ENCODE measurements around the gene C12orf42.
"Not testable (repeated sequence)": the region's sequence is repeated elsewhere in the genome, so short reads cannot be mapped to it uniquely, and the experiment has no call there.

C12orf42 gene

GRCh38 chr12:103424849-103425586, 70.8 kb downstream of the C12orf42 start:
- not testable (repeated sequence) for DNase-seq (ENCODE audit: low spot score)

- DNase-seq (ENCODE audit: low spot score) = no peak
Measured at GRCh38 chr12:103423516-103423910, 72.3 kb downstream of the C12orf42 start.

DNA sequence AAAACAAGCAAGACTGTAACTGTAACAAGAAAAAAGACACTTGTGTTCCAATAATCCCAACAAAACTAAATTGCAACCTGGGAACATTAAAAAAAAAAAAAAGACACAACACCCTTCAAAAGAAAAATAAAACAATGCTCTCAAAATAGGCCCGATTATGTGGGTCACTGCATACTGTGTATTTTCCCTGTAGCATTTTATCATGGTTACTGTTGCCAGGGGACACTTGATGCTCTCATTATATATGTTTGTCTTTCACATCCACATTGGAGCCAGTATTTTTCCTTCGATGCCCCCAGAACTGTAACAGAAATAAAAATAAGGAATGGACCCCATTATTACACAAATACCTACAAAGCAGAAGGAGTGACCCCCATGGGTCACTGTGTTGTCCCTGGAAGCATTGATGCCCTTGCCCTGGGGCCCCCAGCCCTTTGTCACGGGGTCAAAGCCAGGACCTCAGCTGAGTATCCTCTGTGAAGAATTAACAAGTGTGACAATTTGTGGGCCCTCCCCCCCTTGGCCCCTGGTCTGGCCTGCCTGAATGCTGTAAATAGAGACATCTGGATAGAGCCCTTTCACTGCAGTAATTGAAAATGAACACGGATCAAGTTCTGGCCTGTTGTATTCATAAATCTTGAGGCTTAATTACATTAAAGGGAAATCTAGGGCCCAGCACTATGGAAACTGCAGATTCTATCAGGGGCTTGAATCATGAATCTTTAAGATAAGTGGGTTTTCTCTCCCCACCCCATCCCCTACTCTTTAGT, 72.8 kb downstream of the C12orf42 start:
- DNase-seq (ENCODE audit: low spot score) = no peak

- DNase-seq (ENCODE audit: low spot score) = no peak
Measured at GRCh38 chr12:103422328-103422727, 73.4 kb downstream of the C12orf42 start.

GRCh38 chr12:103421402-103421801, 74.4 kb downstream of the C12orf42 start:
- no peak for DNase-seq (ENCODE audit: low spot score)

DNA sequence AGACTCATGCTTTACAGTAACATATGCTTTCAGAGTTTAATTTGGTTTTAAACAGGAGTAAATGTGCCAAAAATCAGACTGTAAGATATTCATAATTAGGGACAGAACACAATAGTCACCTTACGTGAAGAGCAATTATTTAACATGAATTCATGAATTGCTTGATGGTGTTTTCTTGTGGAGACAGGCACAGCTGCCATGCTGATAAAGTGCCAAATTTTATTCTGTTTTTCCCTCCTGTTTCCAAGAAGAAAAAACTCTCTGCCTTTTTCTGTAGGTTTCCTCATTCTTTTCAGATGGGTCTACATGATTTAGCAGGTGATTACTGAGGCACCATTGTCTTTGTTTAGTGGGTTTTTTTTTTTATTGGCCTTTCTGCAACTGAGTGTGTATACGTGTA, 80.1 kb downstream of the C12orf42 start:
- DNase-seq (ENCODE audit: low spot score) = no peak

DNA sequence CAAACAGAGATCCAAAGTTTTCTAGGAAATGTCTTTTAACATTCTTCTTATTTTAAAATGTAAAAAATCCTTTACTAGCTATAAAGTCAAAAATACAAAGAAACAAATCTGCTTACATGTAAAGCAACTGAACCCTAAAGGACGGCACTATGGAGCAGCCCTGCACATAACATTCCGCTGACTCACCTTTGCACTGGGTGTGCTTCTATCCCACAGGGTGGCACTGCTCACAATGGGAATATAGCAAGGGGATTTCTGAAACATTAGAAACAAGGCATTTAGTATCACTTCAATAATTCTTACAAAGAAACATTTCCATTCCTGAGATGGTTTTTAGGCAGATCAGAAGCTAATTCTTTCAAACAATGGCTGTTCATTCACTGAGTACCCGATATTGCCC, 94.3 kb downstream of the C12orf42 start:
- DNase-seq (ENCODE audit: low spot score) = no peak

- DNase-seq (ENCODE audit: low spot score) = no peak
Measured at GRCh38 chr12:103399986-103400385, 95.8 kb downstream of the C12orf42 start.

DNA sequence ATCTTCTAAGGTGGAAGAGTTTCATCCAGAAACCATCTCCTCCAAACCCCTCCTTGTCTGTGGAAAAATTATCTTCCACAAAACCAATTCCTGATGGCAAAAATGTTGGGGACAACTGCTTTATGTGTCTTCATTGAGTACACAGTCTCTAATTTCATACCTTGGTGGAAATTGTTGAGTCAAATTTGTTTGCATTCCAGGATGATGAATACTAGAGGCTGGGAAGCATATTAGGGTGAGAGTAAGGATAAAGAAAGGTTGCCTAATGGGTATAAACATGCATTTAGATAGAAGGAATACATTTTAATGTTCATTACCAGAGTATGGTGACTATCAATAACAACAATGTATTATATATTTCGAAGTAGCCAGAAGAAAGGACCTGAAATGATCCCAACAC, 98.2 kb downstream of the C12orf42 start:
- DNase-seq (ENCODE audit: low spot score) = no peak

- DNase-seq (ENCODE audit: low spot score) = no peak
Measured at GRCh38 chr12:103392722-103393121, 103.0 kb downstream of the C12orf42 start.

DNA sequence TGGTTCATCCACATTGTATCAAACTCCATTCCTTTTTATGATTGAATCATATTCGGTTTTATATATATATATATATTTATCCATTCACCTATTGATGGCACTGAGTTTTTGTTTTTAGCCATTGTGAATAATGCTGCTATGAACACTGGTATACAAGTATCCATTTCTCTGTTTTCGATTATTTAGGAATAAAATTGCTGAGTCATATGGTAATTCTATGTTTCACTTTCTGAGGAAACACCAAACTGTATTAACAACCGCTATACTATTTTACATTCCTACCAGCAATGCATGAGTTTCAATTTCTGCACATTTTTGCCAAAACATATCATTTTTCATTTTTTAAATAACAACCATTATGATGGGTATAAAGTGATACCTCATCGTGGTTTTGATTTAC, 104.7 kb downstream of the C12orf42 start:
- DNase-seq (ENCODE audit: low spot score) = no peak

GRCh38 chr12:103387385-103387784, 108.4 kb downstream of the C12orf42 start:
- no peak for DNase-seq (ENCODE audit: low spot score)

GRCh38 chr12:103386451-103386850, 109.3 kb downstream of the C12orf42 start:
- DNase-seq (ENCODE audit: low spot score) = no peak

DNA sequence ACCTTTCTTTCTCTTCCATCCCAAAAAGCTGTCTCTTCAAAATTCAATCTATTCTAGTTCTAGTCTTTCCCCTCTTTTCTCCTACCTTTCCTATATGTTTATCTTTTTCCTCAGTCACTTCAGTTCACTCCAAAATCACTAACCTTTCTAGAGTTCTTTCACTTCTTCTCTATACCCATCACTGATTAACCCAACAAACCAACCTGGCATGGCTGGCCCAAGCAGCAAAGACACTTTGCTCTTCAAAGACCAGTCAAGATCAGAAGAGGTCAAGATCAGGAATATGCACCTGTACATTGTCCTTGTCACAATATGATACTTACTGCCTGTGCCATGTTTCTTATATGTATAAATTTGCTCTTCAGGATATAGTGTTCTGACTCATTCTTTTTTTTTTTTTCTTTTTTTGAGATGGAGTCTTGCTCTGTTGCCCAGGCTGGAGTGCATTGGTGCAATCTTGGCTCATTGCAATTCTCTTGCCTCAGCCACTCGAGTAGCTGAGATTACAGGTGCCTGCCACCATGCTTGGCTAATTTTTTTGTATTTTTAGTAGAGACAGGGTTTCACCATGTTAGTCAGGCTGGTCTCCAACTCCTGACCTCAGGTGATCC, 112.9 kb downstream of the C12orf42 start:
- no peak for DNase-seq (ENCODE audit: low spot score)

GRCh38 chr12:103382119-103382518, 113.6 kb downstream of the C12orf42 start:
- no peak for DNase-seq (ENCODE audit: low spot score)

- no peak for DNase-seq (ENCODE audit: low spot score)
Measured at GRCh38 chr12:103379670-103380069, 116.1 kb downstream of the C12orf42 start.

GRCh38 chr12:103373088-103373523, 122.7 kb downstream of the C12orf42 start:
- no peak for DNase-seq (ENCODE audit: low spot score)

- DNase-seq (ENCODE audit: low spot score) = no peak
Measured at GRCh38 chr12:103369929-103370328, 125.8 kb downstream of the C12orf42 start.

DNA sequence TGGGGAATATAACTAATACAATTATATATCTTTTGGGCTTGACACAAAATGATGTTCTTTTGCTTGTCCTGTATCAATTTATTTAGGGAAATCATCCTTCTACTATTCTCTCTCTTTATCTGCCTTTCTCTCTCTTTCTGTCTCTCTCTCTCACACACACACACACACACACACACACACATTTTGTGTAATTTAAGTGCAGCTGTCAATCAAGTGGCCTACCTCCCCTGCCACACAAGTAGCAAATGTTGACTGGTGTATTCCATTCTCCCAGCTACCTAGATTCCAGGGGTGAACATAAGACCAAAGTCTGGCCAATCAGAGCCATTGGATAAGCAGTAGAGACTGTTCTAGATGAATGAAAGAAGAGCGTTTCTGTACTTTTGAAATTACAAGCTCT, 127.6 kb downstream of the C12orf42 start:
- no peak for DNase-seq (ENCODE audit: low spot score)

- no peak for DNase-seq (ENCODE audit: low spot score)
Measured at GRCh38 chr12:103354403-103354802, 141.4 kb downstream of the C12orf42 start.

DNA sequence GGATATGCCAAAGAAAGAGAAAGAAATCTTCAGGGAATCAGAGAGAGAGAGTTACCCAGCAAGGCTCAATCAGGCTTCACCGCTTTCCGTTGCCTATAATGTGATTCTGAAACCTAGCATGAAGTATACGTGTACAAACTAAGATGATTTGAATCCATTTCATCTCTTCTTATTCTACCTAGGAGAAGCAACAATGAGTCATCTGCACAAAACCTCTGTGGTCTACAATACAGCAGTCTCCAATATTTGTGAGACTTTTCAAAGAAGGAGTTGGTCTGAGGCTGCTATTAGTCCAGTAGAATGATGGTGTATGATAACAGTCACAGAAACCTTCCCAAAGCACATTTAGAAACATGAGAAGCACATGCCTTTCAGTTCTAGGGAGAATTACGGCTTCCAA, 141.9 kb downstream of the C12orf42 start:
- DNase-seq (ENCODE audit: low spot score) = no peak

DNA sequence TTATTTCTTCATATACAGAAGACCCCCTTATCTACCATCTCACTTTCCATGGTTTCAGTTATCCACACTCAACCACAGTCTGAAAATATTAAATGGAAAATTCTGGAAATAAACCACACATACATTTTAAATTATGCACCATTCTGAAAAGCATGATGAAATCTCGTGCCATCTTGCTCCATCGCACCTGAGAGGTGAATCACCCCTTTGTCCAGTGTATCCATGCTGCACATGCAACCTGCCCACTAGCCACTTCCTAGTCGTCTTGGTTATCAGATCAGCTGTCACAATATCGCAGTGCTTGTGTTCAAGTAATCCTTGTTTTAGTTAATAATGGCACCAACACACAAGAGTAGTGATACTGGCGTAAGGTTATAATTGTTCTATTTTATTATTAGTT, 145.7 kb downstream of the C12orf42 start:
- no peak for DNase-seq (ENCODE audit: low spot score)

DNA sequence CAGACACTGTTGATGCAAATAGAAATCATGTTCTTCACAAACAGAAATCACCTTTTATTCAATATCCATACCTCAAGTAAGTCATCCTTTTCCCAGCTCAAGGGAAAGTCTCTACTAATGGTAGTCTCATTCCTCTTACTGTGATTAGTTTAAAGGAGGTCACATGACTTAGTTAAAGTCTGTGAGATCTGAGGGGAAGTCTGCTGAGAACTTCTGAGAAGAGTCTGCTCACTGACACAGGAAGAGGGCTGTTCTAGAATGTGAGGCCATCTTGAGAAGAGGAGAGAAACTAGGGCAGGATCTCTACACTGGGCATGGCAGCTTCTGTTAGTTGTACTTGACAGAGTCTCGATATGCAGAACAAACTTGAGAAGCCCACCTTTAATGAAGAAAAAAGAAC, 146.8 kb downstream of the C12orf42 start:
- no peak for DNase-seq (ENCODE audit: low spot score)
